ENCODE measurements around the gene ZNF185.
"Not testable (repeated sequence)": the region's sequence is repeated elsewhere in the genome, so short reads cannot be mapped to it uniquely, and the experiment has no call there.

The ZNF185 gene

DNA sequence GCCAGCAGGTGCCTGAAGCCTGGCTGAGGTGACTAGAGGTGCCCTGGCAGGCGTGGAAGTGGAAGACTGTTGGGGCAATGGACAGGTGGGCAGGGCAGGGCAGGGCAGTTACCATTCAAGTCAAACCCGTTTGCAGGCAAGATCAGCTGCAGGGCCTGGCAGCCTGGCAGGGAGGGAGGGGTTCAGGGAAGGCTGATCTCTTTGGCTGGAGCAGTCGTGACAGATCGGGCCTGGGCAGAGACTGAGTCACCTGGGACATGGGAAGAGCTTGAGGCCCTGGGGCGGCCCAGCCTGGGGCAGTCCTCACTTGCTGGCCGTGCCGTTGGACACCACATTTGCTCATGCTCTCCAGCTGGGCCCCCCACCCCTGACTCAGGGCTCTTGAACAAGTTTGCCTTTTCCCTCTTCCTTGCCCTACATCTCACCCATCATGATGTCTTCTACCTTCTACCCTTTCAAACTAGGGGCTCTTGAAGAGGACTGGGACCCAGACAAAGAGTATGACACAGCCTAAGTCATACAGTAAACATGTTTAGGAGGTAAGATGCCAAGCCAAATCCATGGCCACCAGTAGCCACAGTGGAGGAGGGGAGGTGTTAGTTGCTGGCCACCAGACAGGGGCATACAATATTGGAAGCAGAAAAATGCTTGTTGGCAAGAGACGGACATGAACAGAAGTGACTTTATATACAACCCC, 2.0 kb upstream of the ZNF185 start:
- DNase-seq (ENCODE audit: low read depth, low spot score): no peak

- no peak for DNase-seq (ENCODE audit: low read depth, low spot score)
These were observed 1.4 kb upstream of the ZNF185 start for GRCh38 chrX:152896450-152896849.

DNA sequence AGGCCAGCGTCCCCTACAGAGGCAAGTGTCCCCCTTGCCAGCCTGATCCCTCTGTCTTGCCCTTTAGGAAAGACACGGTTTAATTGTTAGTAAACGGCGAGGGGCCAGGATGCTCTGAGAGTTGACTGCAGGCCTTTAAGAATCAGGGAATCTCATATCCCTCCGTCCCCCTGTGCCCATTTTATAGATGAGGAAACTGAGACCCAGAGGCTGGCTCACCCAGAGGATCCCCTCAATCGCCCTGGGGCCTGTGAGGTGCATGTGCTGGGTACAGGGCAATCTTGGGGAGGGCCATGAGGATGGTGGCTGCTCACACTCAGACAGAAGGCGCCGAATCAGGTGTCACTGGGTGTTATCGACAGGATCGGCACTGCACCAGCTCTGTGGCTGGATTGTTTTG, 575 bp downstream of the ZNF185 start:
- no peak for DNase-seq (ENCODE audit: low read depth, low spot score)

GRCh38 chrX:152899111-152899873, 1.4 kb downstream of the ZNF185 start:
- DNase-seq (ENCODE audit: low read depth, low spot score): no peak

- no peak for DNase-seq (ENCODE audit: low read depth, low spot score)
These were observed 2.2 kb downstream of the ZNF185 start for GRCh38 chrX:152899874-152900719.

GRCh38 chrX:152900937-152901445, 3.1 kb downstream of the ZNF185 start:
- DNase-seq (ENCODE audit: low read depth, low spot score): no peak

GRCh38 chrX:152901816-152902501, 4.1 kb downstream of the ZNF185 start:
- DNase-seq (ENCODE audit: low read depth, low spot score): no peak

GRCh38 chrX:152902502-152902820, 4.6 kb downstream of the ZNF185 start:
- no peak for DNase-seq (ENCODE audit: low read depth, low spot score)

DNA sequence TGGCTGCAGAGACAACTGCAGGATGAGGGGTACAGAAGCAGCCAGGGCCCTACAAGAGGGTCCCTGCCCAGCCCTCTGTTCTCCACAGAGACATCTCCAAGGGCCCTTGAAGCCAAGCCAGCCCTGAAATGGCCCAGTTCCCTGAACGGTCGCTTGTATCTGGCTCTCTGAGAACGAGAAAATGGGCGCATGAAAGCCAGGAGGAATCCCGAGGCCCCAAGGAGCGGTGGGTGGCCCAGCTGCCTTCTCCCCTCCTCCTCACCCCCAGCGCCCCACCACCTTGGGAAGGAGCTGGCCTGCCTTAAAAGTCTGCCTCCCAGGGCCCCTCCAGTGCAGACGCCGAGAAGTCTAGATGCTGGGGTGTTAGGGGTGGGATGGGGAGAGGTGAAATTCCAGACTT, 5.7 kb downstream of the ZNF185 start:
- DNase-seq (ENCODE audit: low read depth, low spot score): no peak

GRCh38 chrX:152904151-152905080, 6.5 kb downstream of the ZNF185 start:
- no peak for DNase-seq (ENCODE audit: low read depth, low spot score)

- DNase-seq (ENCODE audit: low read depth, low spot score): no peak
These were observed 7.2 kb downstream of the ZNF185 start for GRCh38 chrX:152905081-152905420.

GRCh38 chrX:152907084-152907651, 9.3 kb downstream of the ZNF185 start:
- no peak for DNase-seq (ENCODE audit: low read depth, low spot score)

DNA sequence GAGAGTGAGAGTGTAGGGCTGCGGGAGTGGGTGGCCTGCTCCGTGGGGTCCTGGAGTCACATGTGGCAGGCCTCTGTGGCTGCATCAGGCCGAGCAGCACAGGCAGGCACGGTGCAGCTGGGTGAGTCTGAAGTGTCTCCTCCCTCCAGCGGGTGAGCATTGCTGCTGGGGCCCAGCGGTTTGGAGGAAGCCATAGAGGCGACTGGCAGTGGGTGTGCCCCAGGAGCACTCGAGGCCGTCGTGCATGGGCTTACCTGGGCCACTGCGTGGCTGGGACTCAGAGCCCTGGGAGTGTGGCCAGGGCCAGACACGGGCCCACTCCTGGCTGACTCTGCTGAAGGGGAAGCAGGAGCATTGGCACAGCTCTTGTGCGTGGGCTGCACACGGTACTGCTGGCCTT, 10.6 kb downstream of the ZNF185 start:
- no peak for DNase-seq (ENCODE audit: low read depth, low spot score)

- DNase-seq (ENCODE audit: low read depth, low spot score): not testable (repeated sequence)
These were observed 12.2 kb downstream of the ZNF185 start for GRCh38 chrX:152910018-152910417.

GRCh38 chrX:152912106-152912505, 14.2 kb downstream of the ZNF185 start:
- DNase-seq (ENCODE audit: low read depth, low spot score): no peak

GRCh38 chrX:152912641-152913040, 14.8 kb downstream of the ZNF185 start:
- DNase-seq (ENCODE audit: low read depth, low spot score): no peak

GRCh38 chrX:152913346-152913745, 15.5 kb downstream of the ZNF185 start:
- DNase-seq (ENCODE audit: low read depth, low spot score): no peak

GRCh38 chrX:152913910-152914309, 16.0 kb downstream of the ZNF185 start:
- DNase-seq (ENCODE audit: low read depth, low spot score): no peak

GRCh38 chrX:152915541-152916241, 17.8 kb downstream of the ZNF185 start:
- DNase-seq (ENCODE audit: low read depth, low spot score): no peak
